Right lobe of liver (tissue), 6 donors: Measurements from ENCODE around the gene PRLHR. TPM values are rescaled to one million over a fixed set of nuclear protein-coding genes. Genes with fewer than 3 reads are reported as not detected.

Experiments used
- ATAC-seq, 4 donors: fragments of 200-7000 bp; cut with Tn5 transposase; one replicate each; pipeline ENCODE4 v1.9.1; 2020; ENCODE audit warnings: mild to moderate bottlenecking in 4 of 4, moderate library complexity in 4 of 4
- DNase-seq, 3 donors: peaks; one replicate each; pipeline ENCODE4 v3.0.0-alpha.2; 2020
- H3K27ac ChIP-seq, 3 donors: fragments of 200-600 bp; one replicate each; pipeline ENCODE4 v1.8.0; 2022
- H3K27me3 ChIP-seq, 2 donors: fragments of 200-600 bp; one replicate each; pipeline ENCODE4 v1.8.0; 2022
- H3K36me3 ChIP-seq, 4 donors: fragments of 200-600 bp; sonication (generic) in 1 of 4; one replicate each; pipeline versions ENCODE4 v1.5.1 to v1.8.0; 2017 to 2022; ENCODE audit warnings: control low read depth in 1 of 4
- H3K4me1 ChIP-seq, 4 donors: fragments of 200-600 bp; sonication (generic) in 1 of 4; one replicate each; pipeline versions ENCODE4 v1.5.1 to v1.8.0; 2017 to 2022; ENCODE audit warnings: control low read depth in 1 of 4
- H3K4me3 ChIP-seq, 3 donors: fragments of 200-600 bp; one replicate each; pipeline ENCODE4 v1.8.0; 2022
- H3K9me3 ChIP-seq, 4 donors: fragments of 200-600 bp; sonication (generic) in 1 of 4; one replicate each; pipeline versions ENCODE4 v1.5.1 to v1.8.0; 2017 to 2022; ENCODE audit warnings: control low read depth in 1 of 4
- CTCF ChIP-seq, 4 donors: fragments of 200-600 bp in 3 of 4; fragments of 450-650 bp in 1 of 4; IDR thresholded peaks; one replicate each; pipeline versions ENCODE4 v1.5.1 to v1.8.0; 2016 to 2022; ENCODE audit warnings: antibody characterized with exemption in 4 of 4, mild to moderate bottlenecking in 2 of 4
- POLR2A ChIP-seq: fragments of 450-650 bp; IDR thresholded peaks from one replicate; pipeline ENCODE4 v1.6.1; 2017; ENCODE audit warnings: antibody characterized with exemption, mild to moderate bottlenecking
- WGBS: methylation state at CpG from one replicate; pipeline ENCODE4 v1.1.6; 2018; ENCODE audit warnings: low coverage, low lambda C conversion rate; ENCODE audit not compliant: insufficient coverage; ENCODE audit errors: missing lambda C conversion rate; 5-methylcytosine and 5-hydroxymethylcytosine counted together
- intact Hi-C, 2 donors: fragments of 100-400 bp; cut with DNase I; formaldehyde crosslinking; loops; one replicate each; pipeline versions ENCODE4 v1.11.2 to v1.14.1; 2022
- total RNA-seq, 6 experiments: library from RNA; depleted of rRNA in 2 of 6; stranded (reverse); fragments of >200 nt in 2 of 6; fragmentation: NEBNext Ultra II Directional in 3 of 6; extraction: Animal tissue kit (Norgen Biotek cat#: 25700) in 3 of 6; gene quantifications; one replicate each; pipeline versions ENCODE4 v1.1.0 to v1.2.4, GENCODE V29; 2016 to 2023
- donor health status: DM: no; HTN: yes; CAD: no.
- donor health status: DM: no; HTN: no; CAD: no.
- donor health status: DM: no; HTN: no; CAD: no.
- donor health status: DM: no; HTN: yes; CAD: no.
- donor health status: DM: no; HTN: yes; CAD: no.

PRLHR gene
- total RNA-seq, 6 experiments from 2014 or later: not detected

GRCh38 chr10:118541718-118542117, 53.7 kb downstream of the PRLHR start:
- no peaks in the 10 kb centered on the region for H3K36me3 ChIP-seq
- no peaks in the 10 kb centered on the region for H3K9me3 ChIP-seq
- no peak overlapping the region for H3K27ac ChIP-seq
- intact Hi-C loops: no loop called here
- H3K4me3 ChIP-seq: no peak overlapping the region
- H3K27me3 ChIP-seq: no peaks in the 10 kb centered on the region
- TF ChIP-seq POLR2A (no peak), CTCF (IDR thresholded peaks at IDR 0.05) (no peak)
- 81% methylated on average over 3 of the region's 3 CpGs for WGBS
- ATAC-seq: no peak
- H3K4me1 ChIP-seq: no peaks in the 10 kb centered on the region
- no peak for DNase-seq

Other genes starting within 250 kb of the PRLHR start
- gene CACUL1, start 159.3 kb upstream of the PRLHR start, total RNA-seq: 10 to 100 TPM; 15.5 to 26.4 (median 17.8) TPM